SK-N-MC (cell line): ENCODE measurements around the gene HRH3.

Source experiments
- EZH2 ChIP-seq: fragments of 200-600 bp; sonication (generic); IDR thresholded peaks from one replicate; pipeline ENCODE4 v1.6.1; 2017; ENCODE audit warnings: antibody characterized with exemption
- POLR2AphosphoS5 ChIP-seq: IDR thresholded peaks from 2 replicates; pipeline ENCODE4 v1.6.1; 2012; ENCODE audit warnings: mild to moderate bottlenecking, low read depth, low read length, borderline replicate concordance

DNA sequence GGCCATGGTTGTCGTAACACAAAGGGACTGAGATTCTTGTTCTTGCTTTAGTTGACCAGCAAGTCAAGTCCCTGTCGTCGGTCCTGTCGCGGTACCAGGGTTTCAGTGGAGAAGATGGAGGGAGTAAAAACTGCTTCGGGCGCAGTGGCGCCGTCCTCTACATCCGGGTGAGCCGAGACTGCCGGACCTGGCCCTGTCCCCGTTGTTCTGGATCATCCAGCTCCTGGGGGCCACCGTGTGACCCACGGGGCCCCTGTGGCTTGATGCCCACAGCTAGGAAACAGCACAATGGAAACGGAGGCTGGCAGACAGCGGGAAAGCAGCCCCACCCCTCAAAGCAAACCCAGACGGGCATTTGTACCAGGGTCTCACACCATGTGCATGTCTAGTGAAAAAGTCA is 22.3 kb downstream of the HRH3 start:
- TF ChIP-seq POLR2AphosphoS5: no peak
- no peak for TF ChIP-seq EZH2
